Measurements from ENCODE around the gene NBAS.

GRCh38 chr2:15158532-15158931 is 402.6 kb downstream of the NBAS start:
- TF ChIP-seq CTCF (conservative IDR thresholded peaks at IDR 0.05 in 1 of 2, IDR thresholded peaks at IDR 0.05 in 1 of 2; ENCODE audit: low read depth in 1 of 2, low read length in 2 of 2) (no peak), EZH2 (IDR thresholded peaks at IDR 0.05; ENCODE audit: low read length, missing control alignments) (no peak)
